Keratinocyte (primary cell): ENCODE data around the gene ZNF598. TPM values are rescaled to one million over a fixed set of nuclear protein-coding genes. Genes with fewer than 3 reads are reported as not detected.
"Not testable (repeated sequence)": the region's sequence is repeated elsewhere in the genome, so short reads cannot be mapped to it uniquely, and the experiment has no call there.

Experiments
- DNase-seq: peaks from one replicate; pipeline ENCODE4 v3.0.0-alpha.2; 2011; ENCODE audit warnings: low read depth, missing footprints, low spot score
- FAIRE-seq: peaks from 2 replicates; lab custom pipeline; 2011; peaks lifted over from hg19 to GRCh38; lab: Jason Lieb, UNC
- H2AFZ ChIP-seq: 2 replicates; pipeline ENCODE4 v1.6.0; 2012; ENCODE audit warnings: low read length, control low read depth, inconsistent platforms; ENCODE audit not compliant: control insufficient read depth
- H3K27ac ChIP-seq: 2 replicates; pipeline ENCODE4 v1.5.1; 2011; ENCODE audit warnings: low read length; ENCODE audit not compliant: control insufficient read depth, insufficient read depth
- H3K27me3 ChIP-seq: 3 replicates; pipeline ENCODE4 v1.6.0; 2011; ENCODE audit warnings: low read length; ENCODE audit not compliant: control insufficient read depth, insufficient read depth; ENCODE audit errors: extremely low read depth
- H3K36me3 ChIP-seq, 2 experiments: 2 replicates in 1 of 2; 3 replicates in 1 of 2; pipeline ENCODE4 v1.5.1; 2011; ENCODE audit warnings: low read length in 2 of 2, mild to moderate bottlenecking in 1 of 2; ENCODE audit not compliant: control insufficient read depth in 2 of 2, insufficient read depth in 2 of 2; ENCODE audit errors: extremely low read depth in 1 of 2
- H3K4me1 ChIP-seq: 3 replicates; pipeline ENCODE4 v1.5.1; 2011; ENCODE audit warnings: low read length; ENCODE audit not compliant: control insufficient read depth, insufficient read depth; ENCODE audit errors: extremely low read depth
- H3K4me2 ChIP-seq: 3 replicates; pipeline ENCODE4 v1.6.0; 2011; ENCODE audit warnings: low read depth, low read length; ENCODE audit not compliant: control insufficient read depth, insufficient read depth; ENCODE audit errors: extremely low read depth
- H3K4me3 ChIP-seq, 3 experiments: fragments of 200-600 bp in 1 of 3; sonication (generic) in 1 of 3; 2 replicates in 2 of 3; 3 replicates in 1 of 3; pipeline ENCODE4 v1.5.1; 2011 to 2016; ENCODE audit warnings: low read length in 3 of 3, mild to moderate bottlenecking in 3 of 3, control low read depth in 2 of 3, inconsistent platforms in 1 of 3, low read depth in 1 of 3, mixed read lengths in 1 of 3, mixed run types in 1 of 3, moderate library complexity in 1 of 3; ENCODE audit not compliant: control insufficient read depth in 2 of 3, insufficient read depth in 2 of 3; ENCODE audit errors: extremely low read depth in 1 of 3
- H3K79me2 ChIP-seq: 2 replicates; pipeline ENCODE4 v1.6.0; 2012; ENCODE audit warnings: low read length; ENCODE audit not compliant: control insufficient read depth, insufficient read depth
- H3K9ac ChIP-seq: 3 replicates; pipeline ENCODE4 v1.6.0; 2011; ENCODE audit warnings: low read length; ENCODE audit not compliant: control insufficient read depth, insufficient read depth; ENCODE audit errors: extremely low read depth
- H3K9me1 ChIP-seq: 3 replicates; pipeline ENCODE4 v1.6.0; 2011; ENCODE audit warnings: low read length; ENCODE audit not compliant: control insufficient read depth, insufficient read depth; ENCODE audit errors: extremely low read depth
- H3K9me3 ChIP-seq: 2 replicates; pipeline ENCODE4 v1.5.1; 2012; ENCODE audit warnings: low read depth, low read length; ENCODE audit not compliant: control insufficient read depth
- H4K20me1 ChIP-seq: 3 replicates; pipeline ENCODE4 v1.6.0; 2011; ENCODE audit warnings: low read length; ENCODE audit not compliant: control insufficient read depth, insufficient read depth; ENCODE audit errors: extremely low read depth
- CTCF ChIP-seq, 3 experiments: IDR thresholded peaks in 1 of 3; conservative IDR thresholded peaks in 1 of 3; optimal IDR thresholded peaks in 1 of 3; 2 replicates in 2 of 3; 3 replicates in 1 of 3; pipeline versions ENCODE3 to v1.5.1; 2011; ENCODE audit warnings: low read length in 3 of 3, mild to moderate bottlenecking in 3 of 3, moderate library complexity in 2 of 3, control low read depth in 1 of 3, inconsistent platforms in 1 of 3; ENCODE audit not compliant: insufficient read depth in 2 of 3; ENCODE audit errors: extremely low read depth in 1 of 3
- EZH2 ChIP-seq: IDR thresholded peaks from one replicate; pipeline ENCODE4 v1.6.1; 2012; ENCODE audit warnings: inconsistent platforms, mild to moderate bottlenecking, low read length, moderate library complexity
- dilution Hi-C: fragments of 300-500 bp; cut with MboI; formaldehyde crosslinking; loops from one replicate; pipeline ENCODE4 v1.7.0; 2020; ENCODE audit warnings: low sequenced_read_pairs; ENCODE audit not compliant: extremely low pct_ligation_motif_present
- polyA plus RNA-seq, 5 experiments: library from polyadenylated mRNA; depleted of rRNA in 3 of 5; stranded (reverse) in 3 of 5; stranded (forward) in 1 of 5; unstranded in 1 of 5; fragments of >200 nt; gene quantifications; 1 replicate in 1 of 5; 2 replicates in 3 of 5; 3 replicates in 1 of 5; pipeline versions ENCODE4 v1.2.1 to v1.2.3, GENCODE V29; 2011 to 2012; ENCODE audit warnings: missing spikeins in 2 of 5, low read depth in 1 of 5, low replicate concordance in 1 of 5

Gene ZNF598
- polyA plus RNA-seq, 1 donor (not counting 4 experiments of a cell fraction or from before 2014, with no cell fraction given), result 18.0 TPM

DNA sequence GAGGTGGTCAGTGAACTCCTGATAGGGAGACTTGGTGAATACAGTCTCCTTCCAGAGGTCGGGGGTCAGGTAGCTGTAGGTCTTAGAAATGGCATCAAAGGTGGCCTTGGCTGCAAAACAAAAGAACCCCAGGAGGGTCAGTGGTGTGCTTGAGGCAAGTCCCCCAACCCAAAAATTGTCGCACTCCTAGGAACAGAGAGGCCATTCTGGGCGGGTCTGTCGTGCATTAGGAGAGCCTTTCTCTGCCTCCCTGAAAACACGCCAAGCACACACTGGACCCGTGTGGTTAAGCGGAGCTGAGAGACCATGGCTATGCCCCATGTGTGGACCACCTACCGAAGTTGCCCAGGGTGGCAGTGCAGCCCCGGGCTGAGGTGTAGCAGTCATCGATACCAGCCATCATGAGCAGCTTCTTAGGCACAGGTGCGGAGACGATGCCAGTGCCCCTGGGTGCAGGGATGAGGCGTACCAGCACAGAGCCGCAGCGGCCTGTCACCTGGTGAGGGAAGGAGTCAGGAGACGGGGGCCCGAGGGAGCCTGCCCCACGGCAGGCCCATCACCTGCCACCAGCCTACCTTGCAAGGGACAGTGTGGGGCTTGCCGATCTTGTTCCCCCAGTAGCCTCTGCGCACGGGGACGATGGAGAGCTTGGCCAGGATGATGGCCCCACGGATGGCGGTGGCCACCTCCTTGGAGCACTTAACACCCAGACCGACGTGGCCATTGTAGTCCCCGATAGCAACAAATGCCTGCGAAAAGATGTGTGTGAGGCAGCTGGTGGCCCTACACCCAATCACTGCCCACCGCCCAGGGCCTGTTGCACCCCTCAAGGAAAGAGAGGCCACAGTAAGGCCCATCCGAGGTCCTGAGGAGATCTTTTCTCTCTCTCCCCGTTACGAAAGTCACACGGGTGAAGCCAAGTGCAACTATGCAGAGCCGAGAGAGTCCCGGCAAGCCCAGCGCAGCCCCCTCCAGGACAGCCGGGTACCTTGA, 47.2 kb downstream of the ZNF598 start:
- Histone ChIP-seq H3K79me2 (peaks cover 59% of the 10 kb centered on the region), H4K20me1 (peaks cover 28% of the 10 kb centered on the region), H3K4me3 (peak overlapping the region; percentile 59 to 85 (median 76)), H3K36me3 (peaks cover 17 to 31% of the 10 kb centered on the region in 2 experiments), H3K4me1 (peaks cover 39% of the 10 kb centered on the region), H3K9ac (peak overlapping the region; percentile 85), H3K4me2 (peak overlapping the region; percentile 91)
- H3K9me3 ChIP-seq, DNase-seq, dilution Hi-C loops, H3K9me1 ChIP-seq, H2AFZ ChIP-seq, H3K27me3 ChIP-seq, FAIRE-seq, H3K27ac ChIP-seq: not testable (repeated sequence)

DNA sequence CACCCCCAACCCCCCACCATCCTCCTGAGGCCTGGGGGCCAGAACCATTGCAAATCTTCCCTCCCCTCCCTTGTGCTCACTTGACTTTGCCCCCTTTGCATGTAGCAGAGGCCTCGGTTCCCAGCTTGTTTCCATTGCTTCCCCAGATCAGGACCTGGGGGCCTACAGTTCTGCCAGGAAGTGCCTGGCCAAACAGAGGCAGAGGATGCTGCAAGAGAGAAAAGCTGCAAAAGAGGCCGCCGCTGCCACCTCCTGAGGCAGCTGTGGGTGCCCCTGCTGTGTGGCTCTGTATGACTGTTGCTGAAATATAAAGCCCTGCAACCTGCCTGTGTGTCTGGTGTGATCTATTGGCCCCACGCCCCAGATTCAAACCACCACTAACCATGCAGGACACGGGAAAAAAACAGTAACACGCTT, 48.0 kb downstream of the ZNF598 start:
- no peak overlapping the region for H3K27ac ChIP-seq
- peak overlapping the region; percentile 41 for H3K4me2 ChIP-seq
- H3K9me3 ChIP-seq, result no peaks in the 10 kb centered on the region
- no peak overlapping the region for H2AFZ ChIP-seq
- dilution Hi-C loops, result no loop called here
- H3K4me3 ChIP-seq, result peak overlapping the region in 1 of 3 experiments; percentile 32
- peaks cover 58% of the 10 kb centered on the region for H3K79me2 ChIP-seq
- peaks cover 3% of the 10 kb centered on the region for H3K9me1 ChIP-seq
- no peak for DNase-seq
- no peaks in the 10 kb centered on the region for H3K27me3 ChIP-seq
- TF ChIP-seq CTCF (optimal IDR thresholded peaks at IDR 0.05 in 1 of 3, IDR thresholded peaks at IDR 0.05 in 1 of 3, conservative IDR thresholded peaks at IDR 0.05 in 1 of 3; ENCODE audit: extremely low read depth in 1 of 3, insufficient read depth in 2 of 3, low read length in 3 of 3) (no peak), EZH2 (no peak)
- H3K9ac ChIP-seq, result no peak overlapping the region
- H3K36me3 ChIP-seq, result peaks cover 17 to 31% of the 10 kb centered on the region in 2 experiments
- no peak for FAIRE-seq
- H4K20me1 ChIP-seq, result peaks cover 28% of the 10 kb centered on the region
- H3K4me1 ChIP-seq, result peaks cover 39% of the 10 kb centered on the region
